Measurements from ENCODE around the gene USP15. TPM values are rescaled to one million over a fixed set of nuclear protein-coding genes. Genes with fewer than 3 reads are reported as not detected.
"Not testable (repeated sequence)": the region's sequence is repeated elsewhere in the genome, so short reads cannot be mapped to it uniquely, and the experiment has no call there.

Gene USP15
- total RNA-seq, 1 experiment from 2014 or later = 17.5 TPM

DNA sequence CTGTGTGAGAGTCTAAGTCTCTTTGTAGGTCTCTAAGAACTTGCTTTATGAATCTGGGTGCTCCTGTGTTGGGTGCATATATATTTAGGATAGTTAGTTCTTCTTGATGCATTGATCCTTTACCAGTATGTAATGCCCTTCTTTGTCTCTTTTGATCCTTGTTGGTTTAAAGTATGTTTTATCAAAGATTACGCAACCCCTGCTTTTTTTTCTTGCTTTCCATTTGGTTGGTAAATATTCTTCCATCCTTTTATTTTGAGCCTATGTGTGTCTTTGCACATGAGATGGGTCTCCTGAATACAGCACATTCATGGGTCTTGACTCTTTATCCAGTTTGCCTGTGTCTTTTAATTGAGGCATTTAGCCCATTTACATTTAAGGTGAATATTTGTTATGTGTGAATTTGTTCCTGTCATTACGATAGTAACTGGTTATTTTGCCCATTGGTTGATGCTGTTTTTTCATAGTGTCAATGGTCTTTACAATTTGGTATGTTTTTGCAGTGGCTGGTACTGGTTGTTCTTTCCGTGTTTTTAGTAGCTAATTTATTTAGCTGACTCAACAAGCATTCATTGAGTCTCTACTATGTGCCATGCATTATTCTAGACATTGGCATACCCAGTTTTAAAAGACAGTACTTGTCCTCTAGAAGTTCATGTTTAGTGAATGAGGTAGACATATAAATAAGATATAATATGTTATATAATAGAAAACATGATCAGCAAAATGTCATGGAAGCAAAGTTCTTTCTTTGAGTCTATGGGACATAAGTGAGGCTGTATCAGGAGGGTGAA lies 108.4 kb downstream of the USP15 start:
- not testable (repeated sequence) for DNase-seq (ENCODE audit: low spot score)

- no peak for DNase-seq (ENCODE audit: low spot score)
Observed at GRCh38 chr12:62370189-62370588, 110.0 kb downstream of the USP15 start.

GRCh38 chr12:62371661-62372060 lies 111.5 kb downstream of the USP15 start:
- DNase-seq (ENCODE audit: low spot score) = no peak

- no peak for DNase-seq (ENCODE audit: low spot score)
Observed at GRCh38 chr12:62372134-62372533, 111.9 kb downstream of the USP15 start.

- DNase-seq (ENCODE audit: low spot score) = no peak
Observed at GRCh38 chr12:62372825-62373224, 112.6 kb downstream of the USP15 start.

- no peak for DNase-seq (ENCODE audit: low spot score)
Observed at GRCh38 chr12:62375603-62376002, 115.4 kb downstream of the USP15 start.

DNA sequence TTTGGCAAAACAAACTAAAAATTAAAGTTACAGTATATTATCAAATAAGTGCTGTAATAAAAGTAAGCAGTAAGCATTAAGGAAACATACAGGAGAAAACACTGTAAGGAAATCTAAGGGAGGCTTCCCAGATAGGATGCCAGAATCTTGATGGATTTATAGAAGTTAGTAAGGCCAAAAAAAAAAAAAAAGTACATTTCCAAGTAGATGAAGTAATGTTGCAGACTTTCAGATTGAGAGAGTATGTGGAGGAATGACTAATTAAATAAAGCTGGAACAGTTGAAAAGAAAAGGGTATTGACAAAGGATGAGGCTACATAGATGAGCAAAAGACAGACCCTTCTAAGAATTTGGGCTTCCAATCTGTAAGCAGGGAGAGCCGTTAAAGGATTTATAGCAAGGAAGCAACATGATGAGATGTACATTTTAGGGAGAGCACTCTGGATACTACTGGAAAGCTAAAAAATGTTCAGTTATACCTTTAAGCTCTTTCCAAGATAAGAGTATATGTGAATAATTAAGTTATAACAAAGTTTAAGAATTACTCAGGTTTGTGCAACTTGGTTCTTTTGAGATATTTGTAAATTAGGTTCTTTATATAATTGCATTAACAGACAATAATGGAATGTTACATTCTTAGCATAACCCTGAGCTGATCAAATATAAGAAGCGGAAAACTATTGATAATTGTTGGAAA lies 119.0 kb downstream of the USP15 start:
- DNase-seq (ENCODE audit: low spot score) = no peak

DNA sequence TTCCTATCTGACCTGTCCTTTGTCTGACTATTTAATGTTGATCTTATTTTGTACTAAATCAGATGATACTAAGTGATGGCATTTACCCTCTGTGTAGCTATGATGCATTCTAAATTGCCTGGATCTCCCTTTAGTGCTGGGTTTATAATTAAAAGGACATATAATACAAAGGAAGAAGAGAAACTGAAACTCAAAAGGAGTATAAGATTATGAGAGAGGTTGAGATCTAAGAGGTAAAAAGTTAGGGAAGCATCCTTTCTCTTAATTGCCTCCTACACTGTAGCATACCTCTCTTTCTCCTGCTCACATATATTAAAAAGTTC lies 119.5 kb downstream of the USP15 start:
- no peak for DNase-seq (ENCODE audit: low spot score)

- DNase-seq (ENCODE audit: low spot score) = no peak
Observed at GRCh38 chr12:62382526-62382925, 122.3 kb downstream of the USP15 start.

DNA sequence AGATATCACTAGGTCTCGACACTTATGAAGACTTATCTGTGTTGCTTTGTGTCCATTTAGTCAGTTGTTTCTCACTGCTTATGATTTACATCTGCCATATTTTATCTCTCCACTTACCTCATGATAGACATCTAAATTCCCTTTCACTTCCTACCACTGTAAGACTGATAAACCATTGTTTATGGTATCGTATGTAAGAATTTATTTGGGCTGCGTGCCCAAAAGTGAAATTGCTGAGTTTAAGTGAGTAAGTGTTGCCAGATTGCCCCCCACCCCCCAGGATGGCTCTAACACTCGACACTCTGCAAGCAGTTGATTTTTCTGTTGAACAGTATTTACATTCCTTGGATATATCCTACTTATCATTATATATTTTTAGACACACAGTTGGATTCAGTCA lies 136.5 kb downstream of the USP15 start:
- DNase-seq (ENCODE audit: low spot score) = no peak

DNA sequence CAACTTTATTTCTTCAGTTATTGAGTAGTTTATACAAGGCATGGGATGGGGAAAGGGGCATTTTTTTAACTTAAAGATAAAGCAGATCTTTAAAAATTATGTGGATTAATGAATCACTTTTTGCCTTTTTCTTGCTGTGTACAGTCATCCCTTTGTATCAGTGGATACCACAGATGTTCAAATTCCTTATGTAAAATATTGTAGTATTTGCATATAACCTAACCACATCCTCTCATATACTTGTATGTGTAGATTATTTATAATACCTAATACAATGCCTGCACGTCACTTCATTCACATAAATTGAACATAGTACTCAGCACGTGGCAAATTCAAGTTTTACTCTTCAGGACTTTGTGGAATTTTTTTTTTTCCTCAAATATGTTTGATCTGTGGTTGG lies 139.9 kb downstream of the USP15 start:
- DNase-seq (ENCODE audit: low spot score) = no peak

GRCh38 chr12:62401631-62402030 lies 141.4 kb downstream of the USP15 start:
- DNase-seq (ENCODE audit: low spot score) = no peak

DNA sequence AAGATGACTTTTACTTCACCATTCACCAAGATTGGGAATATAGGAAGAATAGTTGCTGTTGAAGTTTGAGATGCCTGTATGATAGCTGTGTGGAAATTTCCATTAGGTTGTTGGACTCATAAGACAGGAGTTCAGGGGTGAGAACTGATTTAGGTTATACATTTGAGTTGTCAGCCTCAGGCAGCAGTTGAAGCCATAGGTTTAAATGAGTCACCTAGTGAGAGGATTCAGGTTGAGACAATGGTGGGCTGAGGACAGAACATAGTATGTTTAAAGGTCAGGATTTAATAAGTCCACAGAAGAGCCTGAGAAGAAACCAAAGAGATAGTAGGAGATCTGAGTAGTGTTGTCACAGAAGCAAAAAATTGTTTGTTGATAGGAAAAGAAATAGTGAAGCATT lies 142.8 kb downstream of the USP15 start:
- DNase-seq (ENCODE audit: low spot score) = no peak

- DNase-seq (ENCODE audit: low spot score) = no peak
Observed at GRCh38 chr12:62407587-62407986, 147.4 kb downstream of the USP15 start.

- DNase-seq (ENCODE audit: low spot score) = no peak
Observed at GRCh38 chr12:62409068-62409467, 148.9 kb downstream of the USP15 start.

DNA sequence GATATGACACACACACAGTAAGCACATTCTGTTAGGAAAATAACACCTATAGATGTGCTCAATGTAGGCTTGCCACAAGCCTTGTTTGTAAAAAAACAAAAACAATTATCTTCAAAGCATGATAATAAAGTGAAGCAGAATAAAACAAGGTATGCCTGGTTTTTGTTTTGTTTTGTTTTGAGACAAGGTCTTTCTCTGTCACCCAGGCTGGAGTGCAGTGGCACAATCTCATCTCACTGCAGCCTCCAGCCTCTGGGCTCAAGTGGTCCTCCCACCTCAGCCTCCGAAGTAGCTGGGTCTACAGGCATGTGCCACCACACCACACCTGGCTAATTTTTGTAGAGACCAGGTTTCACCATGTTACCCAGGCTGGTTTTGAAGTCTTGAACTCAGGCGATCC lies 154.0 kb downstream of the USP15 start:
- no peak for DNase-seq (ENCODE audit: low spot score)

GRCh38 chr12:62426089-62426488 lies 165.9 kb downstream of the USP15 start:
- DNase-seq (ENCODE audit: low spot score) = peak; percentile 40

DNA sequence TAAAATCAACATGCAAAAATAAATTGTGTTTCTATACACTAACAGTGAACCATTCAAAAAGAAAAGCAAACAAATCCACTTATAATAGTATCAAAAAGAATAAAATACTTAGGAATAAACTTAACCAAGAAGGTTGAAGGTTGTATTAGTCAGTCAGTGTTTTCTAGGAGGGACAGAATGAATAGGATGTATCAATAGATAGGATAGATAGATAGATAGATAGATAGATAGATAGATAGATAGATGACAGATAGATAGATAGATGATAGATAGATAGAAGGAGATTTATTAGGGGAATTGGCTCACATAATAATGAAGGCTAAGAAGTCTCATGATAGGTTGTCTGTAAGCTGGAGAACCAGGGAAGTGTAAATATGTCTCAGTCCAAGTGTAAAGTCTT lies 169.3 kb downstream of the USP15 start:
- no peak for DNase-seq (ENCODE audit: low spot score)

DNA sequence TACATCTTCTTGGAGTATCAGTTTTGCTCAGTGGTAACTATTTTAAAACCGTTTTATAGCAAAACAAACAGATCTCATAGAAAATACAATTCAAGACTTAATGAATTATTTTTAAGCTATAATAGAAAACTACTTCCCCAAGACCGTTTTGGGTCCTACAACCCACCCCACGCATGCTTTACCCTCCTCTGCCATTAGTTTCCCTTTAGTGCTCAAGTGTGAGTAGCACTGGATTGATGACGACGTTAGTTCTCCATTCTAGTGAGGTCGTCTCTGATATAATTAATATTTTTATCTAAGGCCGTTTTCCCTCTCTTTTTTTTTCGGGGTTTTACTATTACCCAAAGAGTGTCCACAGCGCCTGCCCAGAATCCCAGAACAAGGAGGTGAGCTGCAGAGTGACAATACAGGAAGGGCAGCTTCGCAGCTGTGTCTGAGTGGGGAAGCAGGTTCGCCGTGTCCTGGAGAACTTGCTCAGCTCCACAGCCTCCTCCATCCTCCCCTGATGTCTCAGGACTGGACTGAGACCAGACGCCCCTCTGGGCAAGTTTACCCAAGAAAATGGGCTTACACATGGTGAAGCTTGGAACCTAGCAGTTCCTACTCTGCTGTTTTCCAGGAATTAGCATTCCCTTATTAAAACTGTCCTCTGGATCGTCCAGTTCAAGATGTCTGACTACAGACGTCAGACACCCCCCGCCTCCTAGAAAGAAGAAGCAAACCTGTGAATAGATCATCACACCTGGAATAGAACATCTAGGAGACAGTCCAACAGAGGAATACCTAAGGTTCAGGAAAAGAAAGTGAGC lies 174.5 kb downstream of the USP15 start:
- no peak for DNase-seq (ENCODE audit: low spot score)

GRCh38 chr12:62435303-62436163 lies 175.3 kb downstream of the USP15 start:
- DNase-seq (ENCODE audit: low spot score) = peak; percentile 11

DNA sequence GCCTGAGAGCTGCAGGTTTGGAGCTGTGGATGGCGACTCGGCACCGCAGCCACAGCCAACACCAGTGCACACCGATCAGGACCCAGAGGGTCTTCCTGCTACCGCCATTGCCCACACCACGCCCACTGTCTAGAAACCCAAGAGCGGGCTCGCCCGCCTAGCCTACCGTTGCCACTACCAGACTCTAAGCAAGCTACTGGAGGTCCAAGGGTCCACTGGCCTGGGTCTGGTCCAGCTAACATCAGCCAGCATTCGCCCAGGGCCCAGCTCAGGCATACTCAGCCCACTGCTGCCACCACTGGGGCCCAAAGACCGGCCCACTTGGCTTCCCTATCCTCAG lies 175.9 kb downstream of the USP15 start:
- no peak for DNase-seq (ENCODE audit: low spot score)
